HL-60 (cell line): Measurements from ENCODE around the gene ZNF513.

Source experiments
- GABPA ChIP-seq: IDR thresholded peaks from 2 replicates; pipeline ENCODE4 v1.6.1; 2012; ENCODE audit warnings: low read depth
- POLR2AphosphoS5 ChIP-seq: IDR thresholded peaks from 2 replicates; pipeline ENCODE4 v1.6.1; 2012; ENCODE audit warnings: low read depth
- TF ChIP-seq, protein P1 (sequence below): IDR thresholded peaks from one replicate; pipeline ENCODE4 v1.5.1; 2011; ENCODE audit warnings: low read length, control low read depth, inconsistent platforms; ENCODE audit not compliant: insufficient read depth
- TF ChIP-seq, protein P2 (sequence below): IDR thresholded peaks from 2 replicates; pipeline ENCODE4 v1.6.1; 2012; ENCODE audit warnings: low read depth; ENCODE audit not compliant: insufficient replicate concordance

DNA sequence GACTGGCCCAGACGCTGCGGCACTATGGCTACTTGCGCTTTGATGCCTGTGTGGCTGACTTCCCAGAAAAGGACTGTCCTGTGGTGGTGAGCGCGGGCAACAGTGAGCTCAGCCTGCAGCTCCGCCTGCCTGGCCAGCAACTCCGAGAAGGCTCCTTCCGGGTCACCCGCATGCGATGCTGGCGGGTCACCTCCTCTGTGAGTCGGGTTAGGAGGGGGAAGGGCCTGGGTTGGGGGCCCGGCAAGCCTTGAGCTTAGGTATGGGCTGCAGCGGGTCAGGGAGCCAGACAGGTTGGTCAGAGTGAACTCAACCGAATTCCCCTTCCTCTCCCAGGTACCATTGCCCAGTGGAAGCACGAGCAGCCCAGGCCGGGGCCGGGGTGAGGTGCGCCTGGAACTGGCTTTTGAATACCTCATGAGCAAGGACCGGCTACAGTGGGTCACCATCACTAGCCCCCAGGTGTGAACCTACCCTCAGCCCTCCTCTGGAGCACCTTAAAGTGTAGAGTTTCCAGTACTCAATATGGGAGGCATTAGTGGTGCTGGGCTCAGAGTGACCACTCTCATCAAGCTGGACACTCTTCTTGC, 4.9 kb downstream of the ZNF513 start:
- TF ChIP-seq, protein P1, sequence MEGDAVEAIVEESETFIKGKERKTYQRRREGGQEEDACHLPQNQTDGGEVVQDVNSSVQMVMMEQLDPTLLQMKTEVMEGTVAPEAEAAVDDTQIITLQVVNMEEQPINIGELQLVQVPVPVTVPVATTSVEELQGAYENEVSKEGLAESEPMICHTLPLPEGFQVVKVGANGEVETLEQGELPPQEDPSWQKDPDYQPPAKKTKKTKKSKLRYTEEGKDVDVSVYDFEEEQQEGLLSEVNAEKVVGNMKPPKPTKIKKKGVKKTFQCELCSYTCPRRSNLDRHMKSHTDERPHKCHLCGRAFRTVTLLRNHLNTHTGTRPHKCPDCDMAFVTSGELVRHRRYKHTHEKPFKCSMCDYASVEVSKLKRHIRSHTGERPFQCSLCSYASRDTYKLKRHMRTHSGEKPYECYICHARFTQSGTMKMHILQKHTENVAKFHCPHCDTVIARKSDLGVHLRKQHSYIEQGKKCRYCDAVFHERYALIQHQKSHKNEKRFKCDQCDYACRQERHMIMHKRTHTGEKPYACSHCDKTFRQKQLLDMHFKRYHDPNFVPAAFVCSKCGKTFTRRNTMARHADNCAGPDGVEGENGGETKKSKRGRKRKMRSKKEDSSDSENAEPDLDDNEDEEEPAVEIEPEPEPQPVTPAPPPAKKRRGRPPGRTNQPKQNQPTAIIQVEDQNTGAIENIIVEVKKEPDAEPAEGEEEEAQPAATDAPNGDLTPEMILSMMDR = no peak
- TF ChIP-seq POLR2AphosphoS5 (no peak), GABPA (no peak)
- TF ChIP-seq, protein P2, sequence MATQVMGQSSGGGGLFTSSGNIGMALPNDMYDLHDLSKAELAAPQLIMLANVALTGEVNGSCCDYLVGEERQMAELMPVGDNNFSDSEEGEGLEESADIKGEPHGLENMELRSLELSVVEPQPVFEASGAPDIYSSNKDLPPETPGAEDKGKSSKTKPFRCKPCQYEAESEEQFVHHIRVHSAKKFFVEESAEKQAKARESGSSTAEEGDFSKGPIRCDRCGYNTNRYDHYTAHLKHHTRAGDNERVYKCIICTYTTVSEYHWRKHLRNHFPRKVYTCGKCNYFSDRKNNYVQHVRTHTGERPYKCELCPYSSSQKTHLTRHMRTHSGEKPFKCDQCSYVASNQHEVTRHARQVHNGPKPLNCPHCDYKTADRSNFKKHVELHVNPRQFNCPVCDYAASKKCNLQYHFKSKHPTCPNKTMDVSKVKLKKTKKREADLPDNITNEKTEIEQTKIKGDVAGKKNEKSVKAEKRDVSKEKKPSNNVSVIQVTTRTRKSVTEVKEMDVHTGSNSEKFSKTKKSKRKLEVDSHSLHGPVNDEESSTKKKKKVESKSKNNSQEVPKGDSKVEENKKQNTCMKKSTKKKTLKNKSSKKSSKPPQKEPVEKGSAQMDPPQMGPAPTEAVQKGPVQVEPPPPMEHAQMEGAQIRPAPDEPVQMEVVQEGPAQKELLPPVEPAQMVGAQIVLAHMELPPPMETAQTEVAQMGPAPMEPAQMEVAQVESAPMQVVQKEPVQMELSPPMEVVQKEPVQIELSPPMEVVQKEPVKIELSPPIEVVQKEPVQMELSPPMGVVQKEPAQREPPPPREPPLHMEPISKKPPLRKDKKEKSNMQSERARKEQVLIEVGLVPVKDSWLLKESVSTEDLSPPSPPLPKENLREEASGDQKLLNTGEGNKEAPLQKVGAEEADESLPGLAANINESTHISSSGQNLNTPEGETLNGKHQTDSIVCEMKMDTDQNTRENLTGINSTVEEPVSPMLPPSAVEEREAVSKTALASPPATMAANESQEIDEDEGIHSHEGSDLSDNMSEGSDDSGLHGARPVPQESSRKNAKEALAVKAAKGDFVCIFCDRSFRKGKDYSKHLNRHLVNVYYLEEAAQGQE = no peak
